B cell (primary cell): Measurements from ENCODE around the gene RAB22A.

Experiments
- CTCF ChIP-seq: fragments of 200-600 bp; IDR thresholded peaks from one replicate; pipeline ENCODE4 v1.8.0; 2022; ENCODE audit warnings: antibody characterized with exemption, mild to moderate bottlenecking
- EZH2 ChIP-seq: IDR thresholded peaks from 2 replicates; pipeline ENCODE4 v1.6.1; 2012; ENCODE audit warnings: borderline replicate concordance, low read depth, mild to moderate bottlenecking, moderate library complexity, low read length; ENCODE audit not compliant: insufficient read depth, poor library complexity, severe bottlenecking

GRCh38 chr20:58308290-58308679 is 1.2 kb upstream of the RAB22A start:
- TF ChIP-seq CTCF (no peak), EZH2 (no peak)
